ENCODE data around the gene HORMAD2.

- TF ChIP-seq CTCF (conservative IDR thresholded peaks at IDR 0.05 in 1 of 2, IDR thresholded peaks at IDR 0.05 in 1 of 2; ENCODE audit: extremely low read depth in 1 of 2, insufficient read depth in 1 of 2, low read depth in 1 of 2, low read length in 2 of 2) (peak in 1 of 2 donors; percentile 15), EZH2 (IDR thresholded peaks at IDR 0.05; ENCODE audit: borderline replicate concordance, low read length) (no peak)
Observed at GRCh38 chr22:30115705-30116104, 35.4 kb downstream of the HORMAD2 start.
